GM19099 (cell line): ENCODE data around the gene OR2T8.

Experiments used
- POLR2A ChIP-seq: IDR thresholded peaks from 3 replicates; pipeline ENCODE4 v1.6.1; 2011; ENCODE audit warnings: low read depth; ENCODE audit not compliant: insufficient read length; ENCODE audit errors: extremely low read depth

OR2T8 gene

GRCh38 chr1:247942624-247943023, 22.6 kb downstream of the OR2T8 start:
- no peak for TF ChIP-seq POLR2A

- TF ChIP-seq POLR2A: no peak
Measured at GRCh38 chr1:247948558-247948957, 28.5 kb downstream of the OR2T8 start, which contains the start of gene OR2L8. TSS of gene OR2L8 (plus strand) at chr1:247948858. CDS start at chr1:247948858, 0 bp downstream.

- no peak for TF ChIP-seq POLR2A
Measured at GRCh38 chr1:247953408-247953807, 33.4 kb downstream of the OR2T8 start.

- no peak for TF ChIP-seq POLR2A
Measured at GRCh38 chr1:247961791-247962190, 41.7 kb downstream of the OR2T8 start.

- TF ChIP-seq POLR2A: no peak
Measured at GRCh38 chr1:247962911-247963588, 43.0 kb downstream of the OR2T8 start.

- no peak for TF ChIP-seq POLR2A
Measured at GRCh38 chr1:247964933-247965332, 44.9 kb downstream of the OR2T8 start, which contains the start of gene OR2AK2. TSS of gene OR2AK2 (plus strand) at chr1:247965233. CDS start at chr1:247965377, 144 bp downstream.

GRCh38 chr1:247966532-247967204, 46.6 kb downstream of the OR2T8 start:
- TF ChIP-seq POLR2A: no peak
